ENCODE results near the gene DYRK1A.
"Not testable (repeated sequence)": the region's sequence is repeated elsewhere in the genome, so short reads cannot be mapped to it uniquely, and the experiment has no call there.

Gene DYRK1A

DNA sequence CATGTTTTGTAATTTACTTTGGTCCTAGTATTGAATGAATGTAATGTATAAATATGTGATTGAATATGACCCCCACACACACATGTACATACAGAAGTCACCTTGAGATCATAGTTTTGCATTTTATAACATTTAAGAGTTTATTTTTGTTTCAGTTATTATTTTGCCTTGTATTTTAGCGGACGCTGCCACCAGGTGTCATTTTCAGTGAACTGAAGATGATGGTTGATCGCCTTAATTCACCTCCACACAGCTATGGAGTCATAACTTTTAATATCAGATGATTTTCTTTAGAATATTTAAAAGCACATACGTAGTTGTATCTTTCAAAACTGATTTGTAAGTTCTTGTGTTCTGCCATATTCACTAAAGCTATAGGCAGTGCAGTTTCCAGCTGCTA is 130.4 kb downstream of the DYRK1A start:
- no peak for DNase-seq

DNA sequence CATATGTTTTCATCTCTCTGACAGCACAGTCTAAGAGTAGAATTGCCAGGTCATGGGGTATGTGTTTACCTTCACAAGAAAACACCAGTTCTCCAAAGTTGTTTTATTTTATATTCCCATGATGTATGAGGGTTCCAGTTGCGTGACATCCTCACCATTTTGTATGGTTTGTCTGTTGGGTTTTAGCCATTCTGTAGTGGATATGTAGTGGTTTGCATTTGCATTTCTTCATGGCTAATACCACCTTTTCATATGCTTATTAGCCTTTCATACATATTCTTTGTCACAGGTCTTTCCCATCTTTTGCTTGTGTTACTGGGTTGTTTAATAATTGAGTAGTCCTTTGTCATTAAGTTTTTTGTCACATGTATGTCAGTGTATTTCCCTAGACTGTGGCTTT is 132.1 kb downstream of the DYRK1A start:
- no peak for DNase-seq

- DNase-seq, result no peak
These were observed 136.4 kb downstream of the DYRK1A start for GRCh38 chr21:37502947-37503346.

DNA sequence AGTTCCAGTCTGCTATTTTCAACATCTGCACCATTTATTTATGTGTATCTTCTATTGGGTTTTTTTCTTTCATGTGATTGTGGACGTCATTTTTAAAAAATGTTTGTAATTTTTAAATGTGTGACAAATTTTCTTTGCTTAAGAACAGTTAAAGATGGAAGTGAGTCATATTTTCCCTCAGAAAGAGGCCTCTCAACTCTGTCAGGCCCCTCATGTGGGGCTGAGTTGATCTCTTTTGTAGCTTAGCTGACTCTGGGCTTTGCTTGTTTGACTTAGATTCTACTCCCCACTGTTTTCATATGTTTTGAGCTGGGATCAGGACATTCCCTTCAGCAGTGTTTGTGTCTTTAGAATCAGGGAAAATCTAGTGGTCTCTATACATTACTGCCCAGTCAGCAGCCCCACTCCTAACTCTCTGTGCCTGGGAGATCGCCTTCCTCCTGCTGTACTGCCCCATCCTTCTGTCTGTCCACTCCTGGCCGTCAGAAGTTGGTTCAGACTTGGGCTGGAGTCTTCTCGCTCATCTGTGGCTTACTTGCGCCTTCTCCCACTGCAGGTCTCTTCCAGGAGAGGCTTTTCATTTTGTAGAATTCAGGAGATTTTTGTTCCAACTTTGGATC is 137.4 kb downstream of the DYRK1A start:
- DNase-seq, result no peak

GRCh38 chr21:37505963-37506362 is 139.4 kb downstream of the DYRK1A start:
- DNase-seq, result no peak

GRCh38 chr21:37507716-37508115 is 141.1 kb downstream of the DYRK1A start:
- no peak for DNase-seq

DNA sequence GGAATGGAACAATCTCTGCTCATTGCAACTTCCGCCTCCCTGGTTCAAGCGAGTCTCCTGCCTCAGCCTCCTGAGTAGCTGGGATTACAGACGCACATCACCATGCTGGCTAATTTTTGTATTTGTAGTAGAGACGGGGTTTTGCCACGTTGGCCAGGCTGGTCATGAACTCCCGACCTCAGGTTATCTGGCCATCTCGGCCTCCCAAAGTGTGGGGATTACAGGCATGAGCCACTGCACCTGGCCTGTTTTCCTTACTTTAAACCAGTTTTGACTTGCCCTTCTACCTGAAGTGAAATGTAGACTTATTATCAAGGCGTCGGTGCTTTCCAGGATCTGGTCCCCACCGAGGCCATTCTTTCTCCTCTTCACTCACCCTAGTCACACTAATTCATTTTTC is 141.8 kb downstream of the DYRK1A start:
- no peak for DNase-seq

DNA sequence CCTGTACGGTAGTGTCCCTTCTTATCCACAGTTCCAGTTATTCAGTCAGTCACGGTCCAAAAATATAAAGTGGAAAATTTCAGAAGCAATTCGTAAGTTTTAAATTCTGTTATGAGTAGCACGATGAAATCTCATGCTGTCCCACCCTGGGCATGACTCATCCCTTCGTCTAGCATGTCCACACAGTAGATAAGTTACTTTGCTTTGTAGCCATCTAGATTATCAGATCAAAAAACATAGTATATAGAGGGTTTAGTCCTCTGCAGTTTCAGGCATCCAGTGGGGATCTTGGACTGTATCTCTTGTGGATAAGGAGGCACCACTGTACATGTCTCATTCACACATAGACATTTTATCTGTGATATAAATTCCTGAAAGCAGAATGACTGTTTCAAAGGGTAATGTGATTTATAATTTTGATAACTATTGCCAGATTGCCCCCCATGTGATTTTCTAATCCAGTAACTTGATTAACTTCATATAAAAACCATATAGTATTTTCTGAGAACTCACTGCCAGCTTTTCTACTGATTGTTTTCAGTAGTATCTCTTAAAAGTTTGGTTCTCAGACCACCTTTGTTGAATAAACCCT is 143.3 kb downstream of the DYRK1A start:
- no peak for DNase-seq

DNA sequence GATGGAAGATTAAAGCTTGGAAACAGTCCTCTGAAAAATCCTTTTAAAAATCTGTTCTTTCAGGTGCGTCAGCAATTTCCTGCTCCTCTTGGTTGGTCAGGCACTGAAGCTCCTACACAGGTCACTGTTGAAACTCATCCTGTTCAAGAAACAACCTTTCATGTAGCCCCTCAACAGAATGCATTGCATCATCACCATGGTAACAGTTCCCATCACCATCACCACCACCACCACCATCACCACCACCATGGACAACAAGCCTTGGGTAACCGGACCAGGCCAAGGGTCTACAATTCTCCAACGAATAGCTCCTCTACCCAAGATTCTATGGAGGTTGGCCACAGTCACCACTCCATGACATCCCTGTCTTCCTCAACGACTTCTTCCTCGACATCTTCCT is 145.3 kb downstream of the DYRK1A start:
- no peak for DNase-seq

DNA sequence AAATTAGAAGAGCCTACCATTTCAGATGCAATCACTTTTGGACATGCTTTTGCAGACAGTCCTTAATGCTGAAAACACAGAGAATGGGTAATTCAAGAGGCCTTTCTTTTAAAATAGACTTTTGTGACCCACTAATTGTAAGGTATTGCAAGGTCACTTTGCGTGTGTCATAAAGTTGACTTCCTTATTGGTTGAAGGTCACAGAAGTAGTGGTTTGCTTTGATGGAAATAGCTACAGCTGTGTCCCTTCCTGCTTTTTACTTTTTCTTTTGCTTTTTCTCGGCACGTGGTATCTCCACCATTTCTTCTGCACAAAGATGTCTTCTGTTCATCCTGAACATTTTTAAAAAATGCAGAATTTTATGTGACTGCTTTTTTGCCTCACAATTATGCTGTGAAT is 146.8 kb downstream of the DYRK1A start:
- DNase-seq, result no peak

DNA sequence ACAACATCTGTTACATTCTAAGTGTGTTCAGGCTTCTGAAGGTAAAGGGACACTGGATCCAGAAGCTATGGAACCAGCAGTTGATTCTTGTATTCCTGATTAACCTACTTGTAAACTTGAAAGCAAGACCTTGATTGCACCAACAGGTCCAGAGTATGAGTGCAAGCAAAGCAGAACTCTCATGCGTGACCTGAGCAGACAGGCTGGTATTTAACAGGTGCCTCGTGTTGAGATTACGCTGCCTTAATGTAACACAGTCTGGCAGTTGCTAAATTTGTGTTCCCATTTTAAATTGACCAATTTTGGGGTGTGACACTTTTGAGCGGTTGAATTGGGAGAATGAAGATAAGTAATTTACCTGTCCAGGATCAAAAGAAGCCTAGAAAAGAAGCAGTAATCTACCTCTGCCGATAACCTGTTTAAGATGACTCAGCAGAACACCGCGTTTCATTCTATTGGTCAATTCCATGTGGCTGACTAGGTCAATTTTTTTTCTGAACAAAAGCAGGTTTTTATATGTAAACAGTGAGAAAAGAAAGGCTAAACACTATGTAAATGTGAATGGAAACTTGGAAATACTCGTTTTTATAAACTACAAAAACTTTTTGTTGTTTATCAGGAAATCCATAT is 147.6 kb downstream of the DYRK1A start:
- DNase-seq, result no peak

DNA sequence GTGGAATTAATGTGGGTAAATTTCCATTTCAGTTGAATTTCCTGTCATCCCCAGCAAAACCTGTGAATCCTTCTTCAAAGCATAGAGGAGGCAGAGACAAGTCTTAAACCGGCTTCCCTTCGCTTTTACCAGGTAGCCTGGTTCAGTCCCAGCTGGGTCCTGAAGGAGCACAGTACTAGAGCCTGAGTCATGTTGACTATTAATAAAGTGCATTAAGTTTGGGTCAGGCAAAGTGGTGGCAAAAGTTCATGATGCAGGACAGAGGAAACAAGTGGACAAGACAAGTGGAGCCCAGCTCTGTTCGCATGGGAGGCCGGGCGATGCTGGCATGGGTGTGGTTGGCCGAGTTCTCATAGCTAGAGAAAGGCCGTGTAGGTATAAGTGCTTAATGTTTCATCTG is 150.4 kb downstream of the DYRK1A start:
- no peak for DNase-seq

DNA sequence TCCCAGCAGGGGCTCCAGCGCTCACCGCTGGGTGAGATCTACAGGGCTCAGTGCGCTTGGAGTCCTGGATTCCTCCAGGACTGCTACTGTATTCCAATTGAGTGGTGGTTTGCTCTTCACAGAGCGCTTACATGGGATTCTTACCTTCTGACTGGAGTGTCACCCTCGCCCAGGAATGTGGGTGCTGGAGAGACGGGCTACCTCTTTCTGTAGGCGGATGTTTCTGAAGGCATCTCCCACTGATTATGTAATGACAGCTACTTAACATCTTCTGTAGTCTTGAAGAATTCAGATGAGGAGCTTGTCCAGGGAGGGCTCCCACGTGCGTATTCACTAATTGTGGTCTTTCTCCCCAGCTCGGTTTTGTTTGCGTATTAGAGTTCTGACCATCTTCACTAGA is 154.2 kb downstream of the DYRK1A start:
- DNase-seq, result no peak

- no peak for DNase-seq
These were observed 155.1 kb downstream of the DYRK1A start for GRCh38 chr21:37521658-37522057.

DNA sequence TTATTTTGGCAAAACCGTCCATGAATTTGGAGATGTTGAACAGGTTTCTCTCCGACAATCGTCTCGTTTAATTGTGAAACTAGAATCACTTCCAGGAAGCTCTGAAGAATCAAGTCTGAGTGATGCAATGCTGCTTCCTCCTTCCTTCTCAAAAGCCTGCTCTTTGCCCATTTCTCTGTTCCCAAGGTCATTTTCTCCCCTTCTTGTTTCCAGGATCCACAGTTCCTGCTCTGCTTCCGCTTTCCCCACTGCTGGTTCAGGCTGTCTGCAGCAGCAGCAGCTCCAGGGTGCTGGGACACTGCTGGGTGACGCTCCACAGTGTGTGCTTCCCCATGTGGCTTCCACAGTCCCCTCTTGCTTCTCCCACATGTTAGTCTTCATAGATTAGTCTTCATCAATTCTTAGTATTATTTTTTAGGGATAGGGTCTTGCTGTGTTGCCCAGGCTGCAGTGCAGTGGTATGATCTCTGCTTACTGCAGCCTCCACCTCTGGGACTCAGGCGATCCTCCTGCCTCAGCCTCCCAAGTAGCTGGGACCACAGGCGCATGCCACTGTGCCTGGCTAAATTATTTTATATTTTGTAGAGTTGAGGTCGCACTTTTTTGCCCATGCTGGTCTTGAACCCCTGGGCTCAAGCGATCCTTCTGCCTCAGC is 156.2 kb downstream of the DYRK1A start:
- no peak for DNase-seq

GRCh38 chr21:37524944-37525343 is 158.4 kb downstream of the DYRK1A start:
- DNase-seq, result not testable (repeated sequence)

DNA sequence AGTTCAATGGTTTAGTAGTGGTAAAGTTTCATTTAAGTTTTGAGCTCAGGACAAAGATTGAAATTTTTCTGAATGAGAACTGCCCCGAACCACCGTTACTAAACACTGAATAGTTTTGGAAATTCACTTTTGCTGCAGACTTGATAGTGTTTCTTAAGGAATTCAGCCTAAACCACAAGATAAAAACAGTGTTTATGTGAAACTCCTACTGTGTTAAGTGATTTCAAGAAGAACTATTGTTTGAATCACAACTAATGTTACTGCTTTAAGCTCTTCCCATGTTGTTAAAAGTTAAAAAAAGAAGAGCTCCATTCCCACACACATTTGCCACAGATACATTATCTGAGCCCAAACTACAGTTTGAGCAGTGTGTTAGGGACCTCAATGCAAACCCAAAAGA is 159.2 kb downstream of the DYRK1A start:
- no peak for DNase-seq

DNA sequence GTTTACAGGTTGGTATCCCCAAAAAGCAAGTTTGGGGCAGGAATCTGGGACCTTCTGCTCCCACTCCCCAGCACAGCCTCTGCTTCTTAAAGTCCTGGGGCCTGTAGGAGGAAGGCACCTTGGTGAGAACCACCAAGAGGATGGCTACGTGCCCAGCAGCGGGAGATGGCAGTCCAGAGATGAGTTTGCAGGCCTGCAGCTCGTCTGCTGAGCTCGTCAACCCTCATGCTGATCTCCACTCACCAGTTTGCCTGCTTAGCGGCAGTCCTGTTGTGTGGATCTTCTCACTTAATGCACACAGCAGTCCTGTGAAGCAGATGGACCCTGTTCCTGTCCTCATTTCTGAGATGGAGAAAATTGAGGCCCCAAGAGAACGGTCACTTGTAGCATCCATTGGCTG is 160.5 kb downstream of the DYRK1A start:
- DNase-seq, result no peak

- DNase-seq, result no peak
These were observed 161.1 kb downstream of the DYRK1A start for GRCh38 chr21:37527716-37528115.

GRCh38 chr21:37528150-37528937 is 161.8 kb downstream of the DYRK1A start:
- no peak for DNase-seq

- no peak for DNase-seq
These were observed 163.1 kb downstream of the DYRK1A start for GRCh38 chr21:37529649-37530048.

GRCh38 chr21:37530901-37531351 is 164.4 kb downstream of the DYRK1A start:
- DNase-seq, result no peak

- no peak for DNase-seq
These were observed 164.9 kb downstream of the DYRK1A start for GRCh38 chr21:37531431-37531932.
